ENCODE measurements around the gene NPEPL1. TPM values are rescaled to one million over a fixed set of nuclear protein-coding genes. Genes with fewer than 3 reads are reported as not detected.
A peak's percentile ranks its signal among the peaks of the same experiment; 100 is the strongest.

The NPEPL1 gene
- total RNA-seq, 1 donor from 2014 or later: 23.3 TPM

- DNase-seq (ENCODE audit: missing footprints) (no peak), ATAC-seq (no peak)
- intact Hi-C loops (cut with DNase I): no loop called here
Measured at GRCh38 chr20:58675641-58676040, 17.0 kb upstream of the NPEPL1 start.

DNA sequence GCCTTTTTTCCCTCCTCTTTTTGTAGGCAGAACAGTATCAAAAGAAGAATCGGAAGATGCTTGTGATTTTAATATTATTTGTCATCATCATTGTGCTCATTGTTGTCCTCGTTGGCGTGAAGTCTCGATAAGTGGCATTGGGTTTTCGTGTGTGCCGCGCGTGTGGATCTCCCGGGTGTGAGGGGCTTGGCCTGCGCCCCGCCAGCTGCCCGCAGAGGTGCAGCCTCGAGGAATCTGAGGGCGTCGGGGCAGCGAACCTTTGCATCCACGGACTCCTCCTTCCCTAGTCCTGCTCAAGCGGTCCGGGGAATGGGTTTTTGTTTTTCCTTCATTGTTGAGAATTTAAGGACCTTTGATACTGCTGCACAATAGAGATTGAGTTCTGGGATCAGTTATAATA lies 16.4 kb upstream of the NPEPL1 start:
- DNase-seq (ENCODE audit: missing footprints) (no peak), ATAC-seq (no peak)
- intact Hi-C loops (cut with DNase I): no loop called here

- intact Hi-C loops (cut with DNase I): no loop called here
- DNase-seq (ENCODE audit: missing footprints) (no peak), ATAC-seq (no peak)
Measured at GRCh38 chr20:58677079-58677604, 15.5 kb upstream of the NPEPL1 start.

GRCh38 chr20:58677808-58678207 lies 14.8 kb upstream of the NPEPL1 start:
- ATAC-seq: no peak
- DNase-seq (ENCODE audit: missing footprints): no peak
- intact Hi-C loops (cut with DNase I): no loop called here

DNA sequence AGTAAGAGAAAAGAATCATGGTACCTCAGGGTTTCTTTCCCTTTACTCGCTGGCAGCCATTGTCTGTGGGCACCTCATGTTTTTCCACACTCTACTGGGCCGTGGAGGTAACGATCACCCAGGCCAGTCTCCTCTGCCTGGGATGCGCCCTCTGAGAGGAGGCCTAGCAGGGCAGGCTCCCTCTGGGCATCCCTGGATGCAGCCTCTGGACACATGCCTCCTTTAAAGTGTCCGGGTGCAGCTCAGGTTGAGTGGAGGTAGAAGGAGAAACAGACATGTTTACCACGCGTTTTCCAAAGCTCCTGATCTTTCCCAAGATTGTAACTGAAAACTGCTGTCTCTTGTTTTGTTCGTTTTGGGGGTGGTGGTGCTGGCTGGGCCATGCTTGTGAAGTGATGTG lies 13.8 kb upstream of the NPEPL1 start:
- intact Hi-C loops (cut with DNase I): no loop called here
- ATAC-seq (no peak), DNase-seq (ENCODE audit: missing footprints) (no peak)

GRCh38 chr20:58682656-58683531 lies 9.7 kb upstream of the NPEPL1 start:
- DNase-seq (ENCODE audit: missing footprints) (no peak), ATAC-seq (no peak)
- intact Hi-C loops (cut with DNase I): no loop called here

DNA sequence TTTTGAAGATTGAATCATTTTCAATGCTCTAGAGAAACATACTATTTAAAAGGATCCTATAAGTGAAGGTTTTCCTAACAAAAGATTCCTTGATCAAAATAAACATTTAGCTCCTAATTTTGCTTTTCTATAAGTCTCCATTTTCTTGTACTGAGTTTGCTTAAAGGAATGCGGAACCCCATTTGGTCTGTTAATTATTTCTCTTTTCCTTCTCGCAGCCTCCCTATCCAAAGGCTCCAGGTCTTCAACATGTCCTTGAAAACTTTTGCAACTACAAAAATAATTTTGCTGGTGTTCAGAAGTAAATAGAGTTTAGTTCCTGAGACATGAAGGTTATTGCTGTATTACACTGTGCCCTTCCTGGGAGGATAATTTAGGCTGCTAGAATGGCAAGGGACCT lies 8.3 kb upstream of the NPEPL1 start:
- ATAC-seq (no peak), DNase-seq (ENCODE audit: missing footprints) (no peak)
- intact Hi-C loops (cut with DNase I): no loop called here

- ATAC-seq (no peak), DNase-seq (ENCODE audit: missing footprints) (no peak)
- intact Hi-C loops (cut with DNase I): no loop called here
Measured at GRCh38 chr20:58685988-58686387, 6.6 kb upstream of the NPEPL1 start.

- DNase-seq (ENCODE audit: missing footprints) (no peak), ATAC-seq (no peak)
- intact Hi-C loops (cut with DNase I): no loop called here
Measured at GRCh38 chr20:58688414-58688813, 4.2 kb upstream of the NPEPL1 start.

DNA sequence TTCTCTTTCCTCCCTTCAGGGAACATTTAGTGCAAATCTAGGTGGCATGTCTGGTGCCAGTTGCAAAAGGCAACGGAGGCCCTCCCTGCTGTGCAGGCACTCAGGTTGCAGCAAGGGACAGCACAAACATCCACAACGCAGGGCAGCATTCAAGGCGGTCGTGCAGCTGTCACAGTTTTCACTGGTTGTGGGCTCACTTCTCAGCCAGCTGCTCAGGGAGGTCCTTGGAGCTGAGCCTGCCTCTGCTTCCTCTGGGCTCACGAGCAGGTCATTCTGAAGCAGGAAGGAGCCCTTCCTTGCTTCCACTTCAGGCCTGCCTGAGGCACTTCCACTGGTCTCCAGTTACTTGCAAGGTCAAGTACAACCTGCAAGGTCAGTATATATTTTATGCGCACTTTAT lies 3.8 kb upstream of the NPEPL1 start:
- no peak for DNase-seq (ENCODE audit: missing footprints)
- intact Hi-C loops (cut with DNase I): no loop called here
- no peak for ATAC-seq

DNA sequence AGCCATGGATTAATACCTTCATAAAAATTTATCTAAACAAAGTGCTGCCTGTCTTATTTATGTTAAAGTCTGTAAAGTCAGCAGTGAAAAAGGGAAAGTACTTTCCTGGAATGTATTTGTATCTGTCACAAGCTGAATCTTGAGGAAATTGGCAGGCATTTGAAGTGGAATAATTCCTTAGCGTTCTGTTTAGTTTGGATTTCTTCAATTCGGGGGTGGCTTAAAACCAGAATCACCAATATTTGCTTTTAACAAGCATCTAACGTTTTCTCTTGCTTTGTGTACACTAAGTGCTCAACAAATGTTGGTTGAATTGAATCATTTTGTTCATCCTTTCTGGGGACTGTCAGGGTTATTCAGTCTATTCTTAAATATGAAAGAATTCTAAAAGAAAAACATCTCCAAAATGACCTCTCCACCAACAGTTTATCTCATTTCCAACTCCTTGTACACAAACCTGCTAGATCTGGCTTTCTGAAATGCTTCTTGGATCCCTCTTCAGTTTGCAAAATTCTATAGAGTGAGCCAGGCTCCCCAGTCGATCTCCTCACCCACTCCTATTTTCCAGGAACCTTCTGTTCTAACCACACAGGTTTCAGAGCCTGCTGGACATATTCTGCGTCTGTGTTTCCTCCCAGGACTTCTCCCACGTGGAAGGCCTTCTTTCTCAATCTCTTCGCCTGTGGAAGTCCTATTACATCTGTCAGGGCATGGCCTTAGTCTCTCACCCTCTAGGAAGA lies 2.0 kb upstream of the NPEPL1 start:
- intact Hi-C loops (cut with DNase I): loop anchor here (5.0 to 10.0 kb wide), 2 partner anchors 162 to 456 kb away; partner anchors contain the start of genes GNAS and GNAS-AS1
- DNase-seq (ENCODE audit: missing footprints): peak; percentile 20

GRCh38 chr20:58691773-58692578 lies 624 bp upstream of the NPEPL1 start:
- DNase-seq (ENCODE audit: missing footprints) (peak; percentile 90), ATAC-seq (peak; percentile 30)
- intact Hi-C loops (cut with DNase I): loop anchor here (2.0 to 10.0 kb wide), 3 partner anchors 41 to 457 kb away; partner anchors contain the start of genes GNAS, GNAS-AS1 and STX16

More for the DNA sequence above, 2.0 kb upstream of the NPEPL1 start:
- peak; percentile 41 for ATAC-seq

- peak; percentile 75 for DNase-seq (ENCODE audit: missing footprints)
- ATAC-seq: peak; percentile 7
- intact Hi-C loops (cut with DNase I): loop anchor here (2.0 to 10.0 kb wide), 3 partner anchors 43 to 459 kb away; partner anchors contain the start of genes GNAS, GNAS-AS1 and STX16
Measured at GRCh38 chr20:58693226-58694006, 816 bp downstream of the NPEPL1 start.

- intact Hi-C loops (cut with DNase I): loop anchor here (5.0 to 10.0 kb wide), 2 partner anchors 158 to 460 kb away; partner anchors contain the start of genes GNAS and GNAS-AS1
- ATAC-seq (no peak), DNase-seq (ENCODE audit: missing footprints) (peak; percentile 52)
Measured at GRCh38 chr20:58694241-58695083, 1.9 kb downstream of the NPEPL1 start.

- peak; percentile 25 for DNase-seq (ENCODE audit: missing footprints)
- intact Hi-C loops (cut with DNase I): loop anchor here (10.0 kb wide), 1 partner anchor 460 kb away; no protein-coding TSS in a partner anchor
- ATAC-seq: no peak
Measured at GRCh38 chr20:58695084-58695722, 2.6 kb downstream of the NPEPL1 start.

DNA sequence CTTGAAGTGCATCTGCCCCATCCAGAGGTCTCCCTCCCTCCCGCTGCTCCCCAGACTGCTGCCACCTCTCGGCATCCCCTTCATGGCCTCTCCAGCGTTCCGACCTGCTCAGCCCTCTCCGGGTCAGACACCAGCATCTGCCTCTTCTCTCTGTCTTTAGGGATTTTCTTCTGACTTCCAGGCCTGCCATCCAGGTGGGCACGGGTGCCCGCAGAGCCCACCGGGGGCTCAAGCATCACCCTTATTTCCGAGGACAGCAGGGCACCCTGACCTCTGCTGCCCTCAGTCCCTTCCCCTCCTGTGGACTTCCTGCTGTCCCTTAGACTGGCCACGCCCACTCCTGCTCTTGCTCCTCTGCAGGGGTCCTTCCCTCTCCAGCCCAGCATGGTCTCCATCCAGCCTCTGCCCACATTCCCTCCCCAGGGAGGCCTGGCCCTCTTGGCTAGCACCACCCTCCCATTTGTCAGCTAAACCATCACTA lies 3.3 kb downstream of the NPEPL1 start:
- intact Hi-C loops (cut with DNase I): loop anchor here (10.0 kb wide), 1 partner anchor 461 kb away; no protein-coding TSS in a partner anchor
- DNase-seq (ENCODE audit: missing footprints) (peak; percentile 54), ATAC-seq (no peak)
